Head of caudate nucleus (tissue), 42 donors: Measurements from ENCODE around the gene SCTR.

Experiments used
- DNase-seq, 42 donors: peaks; one replicate each; pipeline versions ENCODE4 v3.0.0 to v3.0.0-alpha.2; 2020 to 2021; ENCODE audit warnings: mixed read lengths in 7 of 42
- intact Hi-C: fragments of 100-400 bp; cut with DNase I; formaldehyde crosslinking; loops from one replicate; pipeline ENCODE4 v1.15.0; 2022

The SCTR gene

GRCh38 chr2:119402645-119403560 lies 121.4 kb downstream of the SCTR start:
- intact Hi-C loops, result loop anchor here (10.0 kb wide), 1 partner anchor 272 kb away; the partner anchor contains the start of gene TMEM177
- no peak for DNase-seq

GRCh38 chr2:119402106-119402505 lies 122.2 kb downstream of the SCTR start:
- no peak for DNase-seq
- intact Hi-C loops, result loop anchor here (10.0 kb wide), 1 partner anchor 273 kb away; the partner anchor contains the start of gene TMEM177

GRCh38 chr2:119397196-119397595 lies 127.1 kb downstream of the SCTR start:
- intact Hi-C loops, result no loop called here
- DNase-seq, result no peak

- DNase-seq, result no peak
- intact Hi-C loops, result no loop called here
These were observed 130.1 kb downstream of the SCTR start for GRCh38 chr2:119393971-119394748.
